ENCODE measurements around the gene SLC12A2.

GRCh38 chr5:128111818-128112448 lies 28.4 kb downstream of the SLC12A2 start:
- TF ChIP-seq POLR2A (IDR thresholded peaks at IDR 0.05), result no peak
- TF ChIP-seq, protein P1, sequence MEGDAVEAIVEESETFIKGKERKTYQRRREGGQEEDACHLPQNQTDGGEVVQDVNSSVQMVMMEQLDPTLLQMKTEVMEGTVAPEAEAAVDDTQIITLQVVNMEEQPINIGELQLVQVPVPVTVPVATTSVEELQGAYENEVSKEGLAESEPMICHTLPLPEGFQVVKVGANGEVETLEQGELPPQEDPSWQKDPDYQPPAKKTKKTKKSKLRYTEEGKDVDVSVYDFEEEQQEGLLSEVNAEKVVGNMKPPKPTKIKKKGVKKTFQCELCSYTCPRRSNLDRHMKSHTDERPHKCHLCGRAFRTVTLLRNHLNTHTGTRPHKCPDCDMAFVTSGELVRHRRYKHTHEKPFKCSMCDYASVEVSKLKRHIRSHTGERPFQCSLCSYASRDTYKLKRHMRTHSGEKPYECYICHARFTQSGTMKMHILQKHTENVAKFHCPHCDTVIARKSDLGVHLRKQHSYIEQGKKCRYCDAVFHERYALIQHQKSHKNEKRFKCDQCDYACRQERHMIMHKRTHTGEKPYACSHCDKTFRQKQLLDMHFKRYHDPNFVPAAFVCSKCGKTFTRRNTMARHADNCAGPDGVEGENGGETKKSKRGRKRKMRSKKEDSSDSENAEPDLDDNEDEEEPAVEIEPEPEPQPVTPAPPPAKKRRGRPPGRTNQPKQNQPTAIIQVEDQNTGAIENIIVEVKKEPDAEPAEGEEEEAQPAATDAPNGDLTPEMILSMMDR (IDR thresholded peaks at IDR 0.05), result no peak
